PC-3 (cell line): Measurements from ENCODE around the gene IFT172. TPM values are rescaled to one million over a fixed set of nuclear protein-coding genes. Genes with fewer than 3 reads are reported as not detected.

ENCODE experiments used
- ATAC-seq: fragments of 200-7000 bp; cut with Tn5 transposase; 2 replicates; pipeline ENCODE4 v1.9.1; 2020; ENCODE audit warnings: mild to moderate bottlenecking, moderate library complexity
- BruUV-seq: library from RNA; stranded (reverse); fragments of 400-500 nt; replicated peaks from 2 replicates; lab custom pipeline; 2021; lab: Mats Ljungman, UMichigan
- CTCF ChIA-PET: fragments of 300-600 bp; sonication (Branson Sonifier 250); formaldehyde crosslinking; loops from one replicate; lab custom pipeline; 2022; ENCODE audit warnings: antibody characterized with exemption; lab: Charles Lee
- POLR2A ChIA-PET: fragments of 300-600 bp; sonication (Branson Sonifier 250); formaldehyde crosslinking; loops from one replicate; lab custom pipeline; 2022; ENCODE audit warnings: antibody characterized with exemption; ENCODE audit not compliant: unreplicated experiment; lab: Charles Lee
- DNase-seq: peaks from one replicate; pipeline ENCODE4 v3.0.0-alpha.2; 2015
- H2AFZ ChIP-seq: fragments of 300-600 bp; sonication (generic); 2 replicates; pipeline ENCODE4 v1.6.0; 2016; ENCODE audit warnings: antibody characterized with exemption, low read length
- H3F3A ChIP-seq: fragments of 300-600 bp; sonication (generic); one replicate; pipeline ENCODE4 v1.6.0; 2017; ENCODE audit warnings: antibody characterized with exemption, low read length, control low read depth, mild to moderate bottlenecking; ENCODE audit not compliant: unreplicated experiment
- H3K27ac ChIP-seq: fragments of 300-600 bp; sonication (generic); 2 replicates; pipeline ENCODE4 v1.5.1; 2016; ENCODE audit warnings: mild to moderate bottlenecking, low read length
- H3K27me3 ChIP-seq: fragments of 300-600 bp; sonication (generic); 2 replicates; pipeline ENCODE4 v1.6.1; 2016; ENCODE audit warnings: low read length, mixed read lengths
- H3K36me3 ChIP-seq: fragments of 300-600 bp; sonication (generic); 2 replicates; pipeline ENCODE4 v1.6.1; 2016; ENCODE audit warnings: low read depth, mixed run types, low read length, mixed read lengths
- H3K4me1 ChIP-seq: fragments of 300-600 bp; sonication (generic); 2 replicates; pipeline ENCODE4 v1.5.1; 2016; ENCODE audit warnings: low read length; ENCODE audit not compliant: insufficient read depth
- H3K4me2 ChIP-seq: fragments of 300-600 bp; sonication (generic); 2 replicates; pipeline ENCODE4 v1.6.0; 2016; ENCODE audit warnings: low read length
- H3K4me3 ChIP-seq: fragments of 300-600 bp; sonication (generic); 2 replicates; pipeline ENCODE4 v1.5.1; 2016; ENCODE audit warnings: mild to moderate bottlenecking, low read length, mixed read lengths
- H3K79me2 ChIP-seq: fragments of 300-600 bp; sonication (generic); 2 replicates; pipeline ENCODE4 v1.6.1; 2017; ENCODE audit warnings: low read length, mixed read lengths
- H3K9ac ChIP-seq: fragments of 300-600 bp; sonication (generic); 2 replicates; pipeline ENCODE4 v1.6.0; 2016; ENCODE audit warnings: mild to moderate bottlenecking, low read length
- H3K9me2 ChIP-seq: fragments of 300-600 bp; sonication (generic); replicated peaks from 2 replicates; pipeline ENCODE4 v1.6.1; 2016; ENCODE audit warnings: mixed run types, low read length, mixed read lengths
- H3K9me3 ChIP-seq: fragments of 300-600 bp; sonication (generic); 2 replicates; pipeline ENCODE4 v1.6.1; 2016; ENCODE audit warnings: low read length, mixed read lengths
- H4K20me1 ChIP-seq: fragments of 300-600 bp; sonication (generic); 2 replicates; pipeline ENCODE4 v1.6.1; 2016; ENCODE audit warnings: low read length, mixed read lengths
- CTCF ChIP-seq: fragments of 300-600 bp; sonication (generic); conservative IDR thresholded peaks from 2 replicates; pipeline ENCODE4 v1.5.1; 2017; ENCODE audit warnings: antibody characterized with exemption, low read depth, mild to moderate bottlenecking, low read length
- EZH2 ChIP-seq: fragments of 300-600 bp; sonication (generic); IDR thresholded peaks from one replicate; pipeline ENCODE4 v1.6.1; 2017; ENCODE audit warnings: antibody characterized with exemption, mild to moderate bottlenecking, low read length; ENCODE audit not compliant: unreplicated experiment
- EZH2phosphoT487 ChIP-seq: fragments of 300-600 bp; sonication (generic); IDR thresholded peaks from 2 replicates; pipeline ENCODE4 v1.6.1; 2018; ENCODE audit warnings: mild to moderate bottlenecking, antibody characterized with exemption, low read length, borderline replicate concordance
- intact Hi-C: fragments of 100-400 bp; cut with micrococcal nuclease; formaldehyde crosslinking; loops from 2 replicates; pipeline ENCODE4 v1.9.0; 2023
- total RNA-seq: library from RNA; depleted of rRNA; stranded (reverse); fragments of >200 nt; gene quantifications from 2 replicates; pipeline ENCODE4 v1.2.3, GENCODE V29; 2014

IFT172 gene
- total RNA-seq, 1 experiment from 2014 or later: 22.9 TPM

DNA sequence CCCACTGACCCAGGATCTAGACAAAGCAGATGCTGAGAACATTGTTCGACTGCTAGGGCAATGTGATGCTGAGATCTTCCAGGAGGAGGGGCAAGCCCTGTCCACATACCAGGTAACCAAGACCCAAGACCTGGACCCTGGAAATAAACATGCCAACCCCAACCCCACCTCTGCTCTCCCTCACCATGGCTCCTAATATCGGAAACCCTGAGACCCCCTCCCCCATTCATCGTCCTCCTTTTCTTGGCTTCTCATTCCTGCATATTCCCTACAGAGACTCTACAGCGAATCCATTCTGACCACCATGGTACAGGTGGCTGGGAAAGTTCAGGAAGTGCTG lies 7.7 kb upstream of the IFT172 start:
- H3K9me2 ChIP-seq: no peaks in the 10 kb centered on the region
- H2AFZ ChIP-seq: no peak overlapping the region
- no peaks in the 10 kb centered on the region for H3F3A ChIP-seq
- POLR2A ChIA-PET: no interaction called here
- intact Hi-C loops: no loop called here
- H4K20me1 ChIP-seq: no peaks in the 10 kb centered on the region
- H3K36me3 ChIP-seq: no peaks in the 10 kb centered on the region
- CTCF ChIA-PET: no interaction called here
- no peak overlapping the region for H3K9ac ChIP-seq
- H3K4me2 ChIP-seq: no peak overlapping the region
- no TSS peak for BruUV-seq
- no peaks in the 10 kb centered on the region for H3K79me2 ChIP-seq
- H3K4me1 ChIP-seq: 0 out of 2 replicates have a peak, but pooled peaks cover 3% of the 10 kb centered on the region
- DNase-seq (no peak), ATAC-seq (no peak)
- H3K4me3 ChIP-seq: no peak overlapping the region
- TF ChIP-seq EZH2phosphoT487 (no peak), CTCF (no peak), EZH2 (no peak)
- no peak overlapping the region for H3K27ac ChIP-seq
- no peaks in the 10 kb centered on the region for H3K9me3 ChIP-seq
- H3K27me3 ChIP-seq: no peaks in the 10 kb centered on the region

GRCh38 chr2:27496357-27497287 lies 7.1 kb upstream of the IFT172 start, which contains the start of gene GCKR:
Gene GCKR, plus strand, starts transcription at chr2:27496839. Its CDS starts 66 bp downstream, at chr2:27496905.
- Histone ChIP-seq H3K79me2 (no peaks in the 10 kb centered on the region), H3F3A (no peaks in the 10 kb centered on the region), H3K27me3 (no peaks in the 10 kb centered on the region), H3K9ac (no peak within 1 kb of the TSS), H3K4me2 (peak within 1 kb of the TSS; percentile 100; the same call in 1 of the 2 replicates), H3K9me3 (no peaks in the 10 kb centered on the region), H2AFZ (peak within 1 kb of the TSS; percentile 100; the same call in 1 of the 2 replicates), H3K36me3 (no peaks in the 10 kb centered on the region), H3K9me2 (no peaks in the 10 kb centered on the region), H4K20me1 (no peaks in the 10 kb centered on the region), H3K4me3 (no peak within 1 kb of the TSS), H3K4me1 (0 out of 2 replicates have a peak, but pooled peaks cover 3% of the 10 kb centered on the region), H3K27ac (no peak within 1 kb of the TSS)
- no peak for ATAC-seq
- ChIA-PET CTCF (no interaction called here), POLR2A (no interaction called here)
- intact Hi-C loops: no loop called here
- DNase-seq: no peak
- no peak for TF ChIP-seq EZH2
- no peak for TF ChIP-seq EZH2phosphoT487
- no peak for TF ChIP-seq CTCF
- BruUV-seq: no TSS peak
